HepG2 (cell line): ENCODE data around the gene CNTRL. TPM values are rescaled to one million over a fixed set of nuclear protein-coding genes. Genes with fewer than 3 reads are reported as not detected.

Source experiments
- ATF7 ChIP-seq, 2 experiments: fragments of 450-650 bp in 1 of 2; sonication (generic) in 1 of 2; formaldehyde crosslinking in 1 of 2; IDR thresholded peaks; 2 replicates each; pipeline versions ENCODE4 v1.4.0 to v1.6.1; 2016 to 2020; ENCODE audit warnings: antibody characterized with exemption in 1 of 2, mild to moderate bottlenecking in 1 of 2, missing genetic modification reagents in 1 of 2
- CCDC6 ChIP-seq: sonication (generic); formaldehyde crosslinking; IDR thresholded peaks from 2 replicates; pipeline ENCODE4 v1.8.1; 2022; ENCODE audit warnings: mild to moderate bottlenecking, missing genetic modification reagents, moderate library complexity
- FOXK2 ChIP-seq: fragments of 450-650 bp; IDR thresholded peaks from 2 replicates; pipeline ENCODE4 v1.6.1; 2016
- ISL2 ChIP-seq: sonication (generic); formaldehyde crosslinking; IDR thresholded peaks from 2 replicates; pipeline ENCODE4 v1.5.0; 2020; ENCODE audit warnings: missing genetic modification reagents
- JDP2 ChIP-seq: sonication (generic); formaldehyde crosslinking; IDR thresholded peaks from 2 replicates; pipeline ENCODE4 v1.8.1; 2022; ENCODE audit warnings: missing genetic modification reagents, borderline replicate concordance
- KAT8 ChIP-seq: IDR thresholded peaks from 2 replicates; pipeline ENCODE4 v1.6.1; 2016; ENCODE audit warnings: missing genetic modification reagents, missing compliant biosample characterization
- MIER2 ChIP-seq: IDR thresholded peaks from 2 replicates; pipeline ENCODE4 v1.6.1; 2016; ENCODE audit warnings: missing biosample characterization, missing genetic modification reagents
- MYC ChIP-seq: sonication (generic); formaldehyde crosslinking; IDR thresholded peaks from 2 replicates; pipeline ENCODE4 v1.9.0; 2021; ENCODE audit warnings: missing genetic modification reagents, borderline replicate concordance
- NR2F6 ChIP-seq, 2 experiments: IDR thresholded peaks; 2 replicates each; pipeline ENCODE4 v1.6.1; 2016; ENCODE audit warnings: antibody characterized with exemption in 1 of 2, mild to moderate bottlenecking in 1 of 2
- POLR2G ChIP-seq: fragments of 200-400 bp; formaldehyde crosslinking; IDR thresholded peaks from 2 replicates; pipeline ENCODE4 v1.6.1; 2018; ENCODE audit warnings: mild to moderate bottlenecking, low read depth, low read length, moderate library complexity
- RXRA ChIP-seq: sonication (generic); formaldehyde crosslinking; IDR thresholded peaks from 2 replicates; pipeline ENCODE4 v1.5.1; 2020; ENCODE audit warnings: missing genetic modification reagents
- SP2 ChIP-seq: sonication (generic); formaldehyde crosslinking; IDR thresholded peaks from 2 replicates; pipeline ENCODE4 v1.5.1; 2020; ENCODE audit warnings: mild to moderate bottlenecking, missing genetic modification reagents
- TERF1 ChIP-seq: sonication (generic); formaldehyde crosslinking; IDR thresholded peaks from 2 replicates; pipeline ENCODE4 v1.8.0; 2022; ENCODE audit warnings: mild to moderate bottlenecking, missing genetic modification reagents, moderate library complexity
- TFDP1 ChIP-seq: IDR thresholded peaks from 2 replicates; pipeline ENCODE4 v1.6.1; 2016; ENCODE audit warnings: missing compliant biosample characterization, missing genetic modification reagents, borderline replicate concordance
- ZNF232 ChIP-seq: sonication (generic); formaldehyde crosslinking; IDR thresholded peaks from 2 replicates; pipeline ENCODE4 v1.4.0; 2020; ENCODE audit warnings: missing genetic modification reagents, borderline replicate concordance
- ZNF790 ChIP-seq: sonication (generic); formaldehyde crosslinking; IDR thresholded peaks from 2 replicates; pipeline ENCODE4 v1.8.0; 2022; ENCODE audit warnings: missing genetic modification reagents, mild to moderate bottlenecking, borderline replicate concordance
- polyA plus RNA-seq, 8 experiments: library from polyadenylated mRNA; depleted of rRNA in 3 of 8; stranded (reverse) in 7 of 8; unstranded in 1 of 8; fragments of >200 nt; fragmentation: Illumina TruSeq in 4 of 8; extraction: Trizol in 4 of 8; gene quantifications; 2 replicates each; pipeline versions ENCODE4 v1.2.1 to v1.2.3, GENCODE V29; 2011 to 2016; ENCODE audit warnings: low read depth in 4 of 8, missing spikeins in 1 of 8, mixed read lengths in 1 of 8; ENCODE audit not compliant: insufficient read depth in 1 of 8
- total RNA-seq, 5 experiments: library from RNA; depleted of rRNA; stranded (reverse); fragments of >200 nt; fragmentation: Illumina TruSeq; extraction: Trizol; gene quantifications; 2 replicates each; pipeline ENCODE4 v1.2.3, GENCODE V29; 2016; ENCODE audit warnings: low read depth in 1 of 5
- TF ChIP-seq, protein P1 (sequence below): sonication (generic); formaldehyde crosslinking; IDR thresholded peaks from one replicate; pipeline ENCODE4 v1.5.1; 2020; ENCODE audit warnings: mild to moderate bottlenecking, missing genetic modification reagents; ENCODE audit errors: not compliant biosample characterization
- TF ChIP-seq, protein P2 (sequence below): IDR thresholded peaks from 2 replicates; pipeline ENCODE4 v1.6.1; 2018; ENCODE audit warnings: missing genetic modification reagents, mild to moderate bottlenecking, missing compliant biosample characterization

CNTRL gene
- total and polyA plus RNA-seq, 2 of the 13 experiments (the other 11 are each of a cell fraction or from before 2014, with no cell fraction given), result 7.5 to 11.8 TPM

DNA sequence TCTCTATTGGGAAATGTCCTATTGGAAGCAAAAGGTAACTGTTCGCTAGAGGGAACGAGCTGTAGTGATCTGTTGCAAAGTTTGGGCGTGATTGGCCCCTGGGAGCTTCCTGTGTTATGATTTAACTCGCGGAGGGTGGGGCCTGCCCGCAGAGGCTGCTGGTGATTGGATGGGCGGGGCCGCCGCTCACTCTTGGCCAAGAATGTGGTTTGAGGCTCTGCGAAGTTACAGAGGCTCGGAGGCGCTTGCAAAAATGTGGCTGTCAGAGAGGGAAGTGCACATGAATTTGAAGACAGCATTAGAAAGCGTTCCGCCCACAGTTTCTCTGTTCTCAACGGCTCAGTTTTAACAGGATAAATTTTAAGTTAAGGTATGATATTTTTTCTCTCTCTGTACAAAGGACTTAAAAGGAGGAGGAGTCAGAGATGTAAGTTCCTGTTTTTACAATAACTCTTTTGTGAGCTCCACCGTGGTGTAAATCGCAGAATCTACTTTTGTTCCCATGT lies 46.9 kb downstream of the CNTRL start (continued):
- TF ChIP-seq, protein P1, sequence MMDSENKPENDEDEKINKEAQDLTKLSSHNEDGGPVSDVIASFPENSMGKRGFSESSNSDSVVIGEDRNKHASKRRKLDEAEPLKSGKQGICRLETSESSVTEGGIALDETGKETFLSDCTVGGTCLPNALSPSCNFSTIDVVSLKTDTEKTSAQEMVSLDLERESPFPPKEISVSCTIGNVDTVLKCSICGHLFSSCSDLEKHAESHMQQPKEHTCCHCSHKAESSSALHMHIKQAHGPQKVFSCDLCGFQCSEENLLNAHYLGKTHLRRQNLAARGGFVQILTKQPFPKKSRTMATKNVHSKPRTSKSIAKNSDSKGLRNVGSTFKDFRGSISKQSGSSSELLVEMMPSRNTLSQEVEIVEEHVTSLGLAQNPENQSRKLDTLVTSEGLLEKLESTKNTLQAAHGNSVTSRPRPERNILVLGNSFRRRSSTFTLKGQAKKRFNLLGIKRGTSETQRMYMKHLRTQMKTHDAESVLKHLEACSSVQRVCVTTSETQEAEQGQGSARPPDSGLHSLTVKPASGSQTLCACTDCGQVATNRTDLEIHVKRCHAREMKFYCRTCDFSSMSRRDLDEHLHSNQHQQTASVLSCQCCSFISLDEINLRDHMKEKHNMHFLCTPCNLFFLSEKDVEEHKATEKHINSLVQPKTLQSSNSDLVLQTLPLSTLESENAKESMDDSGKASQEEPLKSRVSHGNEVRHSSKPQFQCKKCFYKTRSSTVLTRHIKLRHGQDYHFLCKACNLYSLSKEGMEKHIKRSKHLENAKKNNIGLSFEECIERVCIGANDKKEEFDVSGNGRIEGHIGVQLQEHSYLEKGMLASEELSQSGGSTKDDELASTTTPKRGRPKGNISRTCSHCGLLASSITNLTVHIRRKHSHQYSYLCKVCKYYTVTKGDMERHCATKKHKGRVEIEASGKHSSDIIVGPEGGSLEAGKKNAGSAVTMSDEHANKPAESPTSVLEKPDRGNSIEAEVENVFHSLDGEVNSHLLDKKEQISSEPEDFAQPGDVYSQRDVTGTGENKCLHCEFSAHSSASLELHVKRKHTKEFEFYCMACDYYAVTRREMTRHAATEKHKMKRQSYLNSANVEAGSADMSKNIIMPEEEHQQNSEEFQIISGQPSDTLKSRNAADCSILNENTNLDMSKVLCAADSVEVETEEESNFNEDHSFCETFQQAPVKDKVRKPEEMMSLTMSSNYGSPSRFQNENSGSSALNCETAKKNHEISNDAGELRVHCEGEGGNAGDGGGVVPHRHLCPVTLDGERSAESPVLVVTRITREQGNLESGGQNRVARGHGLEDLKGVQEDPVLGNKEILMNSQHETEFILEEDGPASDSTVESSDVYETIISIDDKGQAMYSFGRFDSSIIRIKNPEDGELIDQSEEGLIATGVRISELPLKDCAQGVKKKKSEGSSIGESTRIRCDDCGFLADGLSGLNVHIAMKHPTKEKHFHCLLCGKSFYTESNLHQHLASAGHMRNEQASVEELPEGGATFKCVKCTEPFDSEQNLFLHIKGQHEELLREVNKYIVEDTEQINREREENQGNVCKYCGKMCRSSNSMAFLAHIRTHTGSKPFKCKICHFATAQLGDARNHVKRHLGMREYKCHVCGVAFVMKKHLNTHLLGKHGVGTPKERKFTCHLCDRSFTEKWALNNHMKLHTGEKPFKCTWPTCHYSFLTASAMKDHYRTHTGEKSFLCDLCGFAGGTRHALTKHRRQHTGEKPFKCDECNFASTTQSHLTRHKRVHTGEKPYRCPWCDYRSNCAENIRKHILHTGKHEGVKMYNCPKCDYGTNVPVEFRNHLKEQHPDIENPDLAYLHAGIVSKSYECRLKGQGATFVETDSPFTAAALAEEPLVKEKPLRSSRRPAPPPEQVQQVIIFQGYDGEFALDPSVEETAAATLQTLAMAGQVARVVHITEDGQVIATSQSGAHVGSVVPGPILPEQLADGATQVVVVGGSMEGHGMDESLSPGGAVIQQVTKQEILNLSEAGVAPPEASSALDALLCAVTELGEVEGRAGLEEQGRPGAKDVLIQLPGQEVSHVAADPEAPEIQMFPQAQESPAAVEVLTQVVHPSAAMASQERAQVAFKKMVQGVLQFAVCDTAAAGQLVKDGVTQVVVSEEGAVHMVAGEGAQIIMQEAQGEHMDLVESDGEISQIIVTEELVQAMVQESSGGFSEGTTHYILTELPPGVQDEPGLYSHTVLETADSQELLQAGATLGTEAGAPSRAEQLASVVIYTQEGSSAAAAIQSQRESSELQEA (CRISPR knock-in tag), result no peak
- TF ChIP-seq NR2F6 (IDR thresholded peaks at IDR 0.05), result no peak
- no peak for TF ChIP-seq NR2F6 (CRISPR knock-in tag; IDR thresholded peaks at IDR 0.05)
- TF ChIP-seq ZNF232 (CRISPR knock-in tag), result peak; percentile 55; the same call in 1 of the 2 replicates
- peak; percentile 77 for TF ChIP-seq KAT8
- TF ChIP-seq TFDP1 (CRISPR knock-in tag), result peak; percentile 87; the same call in 1 of the 2 replicates
- TF ChIP-seq TERF1 (CRISPR knock-in tag), result no peak
- TF ChIP-seq ATF7 (IDR thresholded peaks at IDR 0.05), result no peak
- no peak for TF ChIP-seq ATF7 (CRISPR knock-in tag; IDR thresholded peaks at IDR 0.05)
- TF ChIP-seq POLR2G, result peak; percentile 69
- no peak for TF ChIP-seq MIER2 (CRISPR knock-in tag)
- TF ChIP-seq JDP2 (CRISPR knock-in tag), result no peak
- TF ChIP-seq FOXK2, result no peak
- TF ChIP-seq RXRA (CRISPR knock-in tag), result no peak
- no peak for TF ChIP-seq ZNF790 (CRISPR knock-in tag)
- TF ChIP-seq MYC (CRISPR knock-in tag), result peak; percentile 46; the same call in 1 of the 2 replicates
- TF ChIP-seq CCDC6 (CRISPR knock-in tag), result peak; percentile 74; the same call in 1 of the 2 replicates
- TF ChIP-seq, protein P2, sequence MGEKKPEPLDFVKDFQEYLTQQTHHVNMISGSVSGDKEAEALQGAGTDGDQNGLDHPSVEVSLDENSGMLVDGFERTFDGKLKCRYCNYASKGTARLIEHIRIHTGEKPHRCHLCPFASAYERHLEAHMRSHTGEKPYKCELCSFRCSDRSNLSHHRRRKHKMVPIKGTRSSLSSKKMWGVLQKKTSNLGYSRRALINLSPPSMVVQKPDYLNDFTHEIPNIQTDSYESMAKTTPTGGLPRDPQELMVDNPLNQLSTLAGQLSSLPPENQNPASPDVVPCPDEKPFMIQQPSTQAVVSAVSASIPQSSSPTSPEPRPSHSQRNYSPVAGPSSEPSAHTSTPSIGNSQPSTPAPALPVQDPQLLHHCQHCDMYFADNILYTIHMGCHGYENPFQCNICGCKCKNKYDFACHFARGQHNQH (CRISPR knock-in tag), result peak; percentile 81
- TF ChIP-seq SP2 (CRISPR knock-in tag), result peak; percentile 85
- peak; percentile 37; the same call in 1 of the 2 replicates for TF ChIP-seq ISL2 (CRISPR knock-in tag)
